Activated CD4-positive, alpha-beta T cell treated with anti-CD3 and anti-CD28 coated beads for 36 hours (primary cell): Measurements from ENCODE around the gene TRAPPC6A. TPM values are rescaled to one million over a fixed set of nuclear protein-coding genes. Genes with fewer than 3 reads are reported as not detected.

Experiments used
- ATAC-seq: fragments of 200-7000 bp; cut with Tn5 transposase; one replicate; pipeline ENCODE4 v1.10.0; 2021; ENCODE audit warnings: mild to moderate bottlenecking, moderate library complexity
- CTCF ChIA-PET: fragments of 350-600 bp; sonication (Branson Sonifier 250); formaldehyde crosslinking; loops from one replicate; lab custom pipeline; 2021; ENCODE audit warnings: antibody characterized with exemption; lab: Charles Lee
- POLR2A ChIA-PET: fragments of 350-600 bp; sonication (Branson Sonifier 250); formaldehyde crosslinking; loops from one replicate; lab custom pipeline; 2021; ENCODE audit warnings: antibody characterized with exemption, inconsistent platforms; lab: Charles Lee
- DNase-seq: peaks from one replicate; pipeline ENCODE4 v3.0.0-alpha.2; 2020
- H3K27ac Mint-ChIP-seq: one replicate; pipeline ENCODE4 v1.8.0; 2021; ENCODE audit warnings: mixed read lengths
- H3K27me3 Mint-ChIP-seq: one replicate; pipeline ENCODE4 v1.8.0; 2021; ENCODE audit warnings: mixed read lengths
- H3K36me3 Mint-ChIP-seq: one replicate; pipeline ENCODE4 v1.8.0; 2021; ENCODE audit warnings: low read depth, mixed read lengths
- H3K4me1 Mint-ChIP-seq: one replicate; pipeline ENCODE4 v1.8.0; 2021; ENCODE audit warnings: mixed read lengths
- H3K4me3 Mint-ChIP-seq: one replicate; pipeline ENCODE4 v1.8.0; 2021; ENCODE audit warnings: mild to moderate bottlenecking, moderate library complexity, mixed read lengths
- H3K9me3 Mint-ChIP-seq: one replicate; pipeline ENCODE4 v1.8.0; 2021; ENCODE audit warnings: low read depth, mixed read lengths
- intact Hi-C, 2 experiments: fragments of 100-400 bp; cut with DNase I in 1 of 2; cut with micrococcal nuclease in 1 of 2; formaldehyde crosslinking; loops; one replicate each; pipeline versions ENCODE4 v1.14.2 to v1.15.1; 2022 to 2024; cut with DNase I, micrococcal nuclease
- total RNA-seq, 2 experiments: library from RNA; stranded (reverse); gene quantifications; one replicate each; pipeline ENCODE4 v1.2.3, GENCODE V29; 2021

TRAPPC6A gene
- total RNA-seq, 2 experiments from 2014 or later = 18.3 to 25.1 TPM

GRCh38 chr19:45113628-45114027 lies 64.4 kb downstream of the TRAPPC6A start:
- ChIA-PET POLR2A (no interaction called here), CTCF (interaction anchor here (0.8 to 1.6 kb wide), 2 partner anchors 11 to 23 kb away, joined by 3 to 7 read pairs; no protein-coding TSS in a partner anchor)
- no peak overlapping the region for H3K4me3 Mint-ChIP-seq
- peaks cover 55% of the 10 kb centered on the region for H3K4me1 Mint-ChIP-seq
- H3K27me3 Mint-ChIP-seq = no peaks in the 10 kb centered on the region
- no peak overlapping the region for H3K27ac Mint-ChIP-seq
- no peaks in the 10 kb centered on the region for H3K9me3 Mint-ChIP-seq
- H3K36me3 Mint-ChIP-seq = no peaks in the 10 kb centered on the region
- ATAC-seq (no peak), DNase-seq (no peak)
- intact Hi-C loops = no loop called here

Other genes starting within 250 kb of the TRAPPC6A start
- gene APOC4, start 236.0 kb downstream of the TRAPPC6A start, total RNA-seq = not detected
- not detected for gene APOC2, start 232.2 kb downstream of the TRAPPC6A start, total RNA-seq
- 10 to 100 TPM; 41.6 to 44.1 TPM for gene CLPTM1, start 222.9 kb downstream of the TRAPPC6A start, total RNA-seq
- 10 to 100 TPM; 43.8 to 51.2 TPM for gene RELB, start 176.8 kb downstream of the TRAPPC6A start, total RNA-seq
- 100 to 1,000 TPM; 101 to 103 TPM for gene CLASRP, start 139.2 kb downstream of the TRAPPC6A start, total RNA-seq
- 1 to 10 TPM; 3.1 to 4.8 TPM for gene ZNF296, start 101.8 kb downstream of the TRAPPC6A start, total RNA-seq
- gene GEMIN7, start 99.0 kb downstream of the TRAPPC6A start, total RNA-seq = 10 to 100 TPM; 35.4 to 35.5 TPM
- gene PPP1R37, start 85.1 kb downstream of the TRAPPC6A start, total RNA-seq = 10 to 100 TPM; 12.5 to 14.1 TPM
- under 1 TPM; 0.09 to 0.11 TPM for gene NKPD1, start 17.3 kb downstream of the TRAPPC6A start, total RNA-seq
- 10 to 100 TPM; 10.7 to 11.2 TPM for gene BLOC1S3, start 547 bp upstream of the TRAPPC6A start, total RNA-seq
- gene EXOC3L2, start 67.2 kb upstream of the TRAPPC6A start, total RNA-seq = not detected
- 10 to 100 TPM; 19.1 to 19.6 TPM for gene MARK4, start 73.0 kb upstream of the TRAPPC6A start, total RNA-seq
- gene CKM, start 144.6 kb upstream of the TRAPPC6A start, total RNA-seq = not detected
- under 1 TPM; 0.11 to 0.14 TPM for gene KLC3, start 162.5 kb upstream of the TRAPPC6A start, total RNA-seq
- 10 to 100 TPM; 27.5 to 30.4 TPM for gene ERCC2, start 192.3 kb upstream of the TRAPPC6A start, total RNA-seq
- gene PPP1R13L, start 226.8 kb upstream of the TRAPPC6A start, total RNA-seq = 10 to 100 TPM; 15.2 to 17.8 TPM
- gene POLR1G, start 228.4 kb upstream of the TRAPPC6A start, total RNA-seq = 10 to 100 TPM; 15.8 to 18.4 TPM
- gene ERCC1, start 245.7 kb upstream of the TRAPPC6A start, total RNA-seq = 10 to 100 TPM; 58.1 to 71.8 TPM